Activated naive CD8-positive, alpha-beta T cell treated with anti-CD3 and anti-CD28 coated beads, Interleukin-2, amount 10 ng/mL, durations not matched to agents 7 days and 5 days (primary cell): ENCODE measurements around the gene FZR1. TPM values are rescaled to one million over a fixed set of nuclear protein-coding genes. Genes with fewer than 3 reads are reported as not detected.

Source experiments
- ATAC-seq: fragments of 150-1000 bp; cut with Tn5 transposase; one replicate; pipeline ENCODE4 v1.10.0; 2021; ENCODE audit warnings: low read depth, moderate library complexity
- POLR2A ChIA-PET: fragments of 350-600 bp; sonication (Branson Sonifier 250); formaldehyde crosslinking; loops from one replicate; lab custom pipeline; 2021; ENCODE audit warnings: antibody characterized with exemption; lab: Charles Lee
- DNase-seq: peaks from one replicate; pipeline ENCODE4 v3.0.0; 2021
- H3K27ac Mint-ChIP-seq: one replicate; pipeline ENCODE4 v1.8.0; 2022; ENCODE audit warnings: mild to moderate bottlenecking, mixed read lengths
- H3K27me3 Mint-ChIP-seq: one replicate; pipeline ENCODE4 v1.8.0; 2022; ENCODE audit warnings: mild to moderate bottlenecking, moderate library complexity, mixed read lengths
- H3K36me3 Mint-ChIP-seq: one replicate; pipeline ENCODE4 v1.8.0; 2021; ENCODE audit warnings: mild to moderate bottlenecking, mixed read lengths
- H3K4me1 Mint-ChIP-seq: one replicate; pipeline ENCODE4 v1.8.0; 2021; ENCODE audit warnings: mixed read lengths
- H3K4me3 Mint-ChIP-seq: one replicate; pipeline ENCODE4 v1.8.0; 2022; ENCODE audit warnings: mild to moderate bottlenecking, moderate library complexity, mixed read lengths
- H3K9me3 Mint-ChIP-seq: one replicate; pipeline ENCODE4 v1.8.0; 2021; ENCODE audit warnings: mixed read lengths
- total RNA-seq, 2 experiments: library from RNA; stranded (reverse); gene quantifications; one replicate each; pipeline ENCODE4 v1.2.3, GENCODE V29; 2021

Gene FZR1
- total RNA-seq, 2 experiments from 2014 or later: 82.9 to 83.6 TPM

- no peaks in the 10 kb centered on the region for H3K9me3 Mint-ChIP-seq
- no peak overlapping the region for H3K27ac Mint-ChIP-seq
- POLR2A ChIA-PET: interaction anchor here (0.6 kb wide), 1 partner anchor 1281 kb away, joined by 6 read pairs; no protein-coding TSS in a partner anchor
- H3K4me3 Mint-ChIP-seq: no peak overlapping the region
- ATAC-seq: no peak
- peaks cover 6% of the 10 kb centered on the region for H3K36me3 Mint-ChIP-seq
- H3K27me3 Mint-ChIP-seq: no peaks in the 10 kb centered on the region
- H3K4me1 Mint-ChIP-seq: peaks cover 15% of the 10 kb centered on the region
- no peak for DNase-seq
Measured at GRCh38 chr19:3548606-3549005, 42.5 kb downstream of the FZR1 start.

- H3K9me3 Mint-ChIP-seq: no peaks in the 10 kb centered on the region
- H3K36me3 Mint-ChIP-seq: peaks cover 6% of the 10 kb centered on the region
- no peaks in the 10 kb centered on the region for H3K27me3 Mint-ChIP-seq
- peaks cover 20% of the 10 kb centered on the region for H3K4me1 Mint-ChIP-seq
- no peak for ATAC-seq
- DNase-seq: no peak
- H3K4me3 Mint-ChIP-seq: no peak overlapping the region
- POLR2A ChIA-PET: no interaction called here
- no peak overlapping the region for H3K27ac Mint-ChIP-seq
Measured at GRCh38 chr19:3549816-3550215, 43.7 kb downstream of the FZR1 start.

DNA sequence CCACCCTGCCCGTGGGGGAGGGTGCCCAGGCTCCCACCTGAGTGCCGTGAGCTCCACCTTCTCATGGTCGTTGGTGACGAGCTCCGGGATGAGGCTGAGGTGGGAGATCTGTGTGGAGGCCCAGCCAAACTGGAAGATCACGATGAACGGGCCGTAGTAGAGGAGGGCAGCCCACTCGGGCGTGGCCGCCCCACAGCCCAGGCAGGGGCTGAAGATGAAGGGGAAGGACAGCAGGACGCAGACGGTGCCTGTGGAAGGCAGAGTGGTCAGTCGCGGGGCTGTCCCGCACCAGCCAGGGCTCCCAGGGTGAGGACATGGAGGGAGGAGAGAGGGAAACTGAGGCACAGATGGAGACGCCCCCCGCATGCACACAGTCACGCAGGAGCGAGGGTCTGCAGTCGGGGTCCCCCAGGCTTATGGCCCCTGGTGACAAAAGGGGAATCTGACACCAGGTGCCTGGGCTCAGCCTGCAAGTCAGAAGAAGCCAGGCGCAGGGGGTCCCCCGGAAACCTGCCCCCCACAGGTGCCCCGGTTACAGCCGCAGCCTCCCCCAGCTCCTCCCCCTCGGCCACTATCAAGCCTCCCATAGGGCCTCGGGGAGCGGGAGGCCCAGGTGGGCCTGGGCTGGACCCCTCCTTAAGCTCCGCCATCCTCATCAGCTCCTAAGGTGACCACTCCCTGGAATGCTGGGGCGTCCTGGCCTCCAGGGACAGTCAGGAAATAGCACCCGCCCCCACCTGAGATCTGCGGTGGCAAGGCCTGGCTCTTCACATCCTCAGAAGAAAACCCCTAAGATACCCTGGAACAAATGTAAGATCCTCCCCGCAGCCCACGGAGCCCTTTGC, 45.1 kb downstream of the FZR1 start:
- Mint-ChIP-seq H3K4me1 (peaks cover 26% of the 10 kb centered on the region), H3K36me3 (peaks cover 2% of the 10 kb centered on the region), H3K27ac (peak overlapping the region; percentile 30), H3K4me3 (no peak overlapping the region), H3K9me3 (no peaks in the 10 kb centered on the region), H3K27me3 (no peaks in the 10 kb centered on the region)
- DNase-seq (no peak), ATAC-seq (no peak)
- POLR2A ChIA-PET: no interaction called here

DNA sequence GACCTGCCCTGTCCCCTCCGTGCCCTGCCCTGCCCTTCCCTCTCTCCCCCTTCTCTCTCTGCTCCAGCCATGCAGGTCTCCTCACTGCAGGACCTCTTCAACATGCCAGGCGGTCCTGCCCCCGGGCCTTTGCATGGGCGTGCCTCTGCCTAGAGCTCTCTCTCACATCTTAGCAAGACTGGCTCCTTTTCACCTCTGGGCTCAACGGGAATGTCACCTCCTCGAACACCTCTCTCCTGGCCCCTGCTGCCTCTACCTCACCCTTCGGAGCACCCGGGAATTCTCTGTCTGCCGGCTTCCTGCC, 45.6 kb downstream of the FZR1 start:
- Mint-ChIP-seq H3K9me3 (no peaks in the 10 kb centered on the region), H3K27ac (peak overlapping the region; percentile 30), H3K36me3 (peaks cover 2% of the 10 kb centered on the region), H3K27me3 (no peaks in the 10 kb centered on the region), H3K4me1 (peaks cover 32% of the 10 kb centered on the region), H3K4me3 (no peak overlapping the region)
- ATAC-seq (no peak), DNase-seq (no peak)
- POLR2A ChIA-PET: no interaction called here

DNA sequence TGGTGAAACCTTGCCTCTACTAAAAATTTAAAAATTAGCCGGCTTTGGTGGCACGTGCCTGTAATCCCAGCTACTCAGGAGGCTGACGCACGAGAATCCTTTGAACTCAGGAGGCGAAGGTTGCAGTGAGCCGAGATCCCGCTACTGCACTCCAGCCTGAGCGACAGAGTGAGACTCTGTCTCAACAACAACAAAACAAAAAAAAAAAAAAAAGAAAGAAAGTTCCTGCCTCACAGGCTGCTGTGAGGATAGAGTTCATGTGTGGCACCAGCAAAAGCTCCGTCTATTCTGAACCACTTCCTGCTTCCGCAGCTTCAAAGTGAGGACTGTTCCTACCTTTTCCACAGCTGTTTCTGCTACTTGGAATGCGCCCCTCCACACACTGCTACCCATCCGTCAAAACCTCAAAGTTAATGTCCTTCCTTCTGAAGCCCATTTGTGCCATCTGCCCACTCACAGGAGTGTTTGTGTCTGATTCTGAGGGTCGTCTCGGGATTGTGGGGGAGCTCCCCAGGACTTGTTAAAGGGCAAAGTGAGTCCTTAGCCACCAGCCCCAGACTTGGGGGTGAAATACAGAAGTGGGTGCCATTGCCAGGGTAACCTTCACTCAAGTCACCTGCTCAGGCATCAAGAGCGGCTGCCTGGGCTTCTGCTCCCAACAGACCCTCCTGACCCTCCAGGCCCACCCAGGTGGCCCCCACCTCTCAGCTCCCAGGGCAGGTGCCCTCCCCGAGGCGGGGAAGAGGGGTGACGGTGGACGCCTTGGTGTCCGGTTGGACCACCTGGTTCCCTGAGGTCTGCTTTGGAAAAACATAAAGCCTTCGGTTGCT, 48.4 kb downstream of the FZR1 start:
- ATAC-seq: peak; percentile 40
- H3K4me1 Mint-ChIP-seq: peaks cover 36% of the 10 kb centered on the region
- no peaks in the 10 kb centered on the region for H3K9me3 Mint-ChIP-seq

GRCh38 chr19:3555653-3556422, 49.7 kb downstream of the FZR1 start:
- POLR2A ChIA-PET: interaction anchor here (0.6 to 1.1 kb wide), 5 partner anchors 12 to 420 kb away, joined by 3 to 6 read pairs (median 3); no protein-coding TSS in a partner anchor
- Mint-ChIP-seq H3K27ac (peak overlapping the region; percentile 88), H3K36me3 (peaks cover 1% of the 10 kb centered on the region), H3K9me3 (no peaks in the 10 kb centered on the region), H3K4me1 (peaks cover 36% of the 10 kb centered on the region), H3K4me3 (peak overlapping the region; percentile 95), H3K27me3 (no peaks in the 10 kb centered on the region)
- ATAC-seq: no peak
- DNase-seq: peak; percentile 43

More for the DNA sequence above, 48.4 kb downstream of the FZR1 start:
- Mint-ChIP-seq H3K4me3 (peak overlapping the region; percentile 80), H3K27ac (peak overlapping the region; percentile 95), H3K27me3 (no peaks in the 10 kb centered on the region), H3K36me3 (peaks cover 2% of the 10 kb centered on the region)
- peak; percentile 55 for DNase-seq
- POLR2A ChIA-PET: interaction anchor here (0.6 to 1.4 kb wide), 11 partner anchors 12 to 1302 kb away, joined by 3 to 8 read pairs (median 3); partner anchors contain the start of genes APBA3 and DAPK3

GRCh38 chr19:3556423-3556977, 50.4 kb downstream of the FZR1 start:
- Mint-ChIP-seq H3K27me3 (no peaks in the 10 kb centered on the region), H3K27ac (peak overlapping the region; percentile 88), H3K4me1 (peaks cover 35% of the 10 kb centered on the region), H3K9me3 (no peaks in the 10 kb centered on the region), H3K36me3 (no peaks in the 10 kb centered on the region), H3K4me3 (peak overlapping the region; percentile 95)
- ATAC-seq (no peak), DNase-seq (no peak)
- POLR2A ChIA-PET: interaction anchor here (0.5 to 1.4 kb wide), 7 partner anchors 10 to 421 kb away, joined by 3 to 8 read pairs (median 3); no protein-coding TSS in a partner anchor

DNA sequence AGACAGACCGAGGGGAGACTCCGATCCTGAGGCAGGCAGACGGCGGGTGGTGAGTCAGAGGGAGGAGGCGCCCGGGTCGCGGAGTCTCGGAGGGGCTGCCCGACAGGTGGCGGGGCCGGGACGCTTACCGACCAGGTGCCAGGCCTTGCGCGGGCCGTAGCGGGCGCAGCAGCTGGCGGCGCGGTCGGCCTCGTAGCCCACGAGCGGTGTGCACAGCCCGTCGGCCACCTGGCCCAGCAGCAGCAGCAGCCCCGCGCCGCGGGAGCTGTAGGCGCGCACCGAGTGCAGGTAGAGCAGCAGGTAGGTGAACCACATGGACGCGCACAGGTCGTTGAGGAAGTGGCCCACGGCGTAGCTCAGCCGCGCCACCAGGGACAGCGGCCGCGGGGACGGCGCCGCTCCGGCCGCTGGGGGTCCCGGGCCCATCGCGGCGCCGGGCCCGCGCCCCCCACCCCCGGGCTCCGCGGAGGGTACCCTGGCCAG, 50.9 kb downstream of the FZR1 start:
- POLR2A ChIA-PET: interaction anchor here (0.5 to 1.4 kb wide), 7 partner anchors 10 to 255 kb away, joined by 3 to 8 read pairs (median 3); no protein-coding TSS in a partner anchor
- H3K9me3 Mint-ChIP-seq: no peaks in the 10 kb centered on the region
- peaks cover 34% of the 10 kb centered on the region for H3K4me1 Mint-ChIP-seq
- H3K36me3 Mint-ChIP-seq: no peaks in the 10 kb centered on the region
- ATAC-seq (peak; percentile 13), DNase-seq (peak; percentile 75)
- H3K27me3 Mint-ChIP-seq: no peaks in the 10 kb centered on the region
- peak overlapping the region; percentile 95 for H3K4me3 Mint-ChIP-seq
- peak overlapping the region; percentile 88 for H3K27ac Mint-ChIP-seq

GRCh38 chr19:3557461-3558248, 51.5 kb downstream of the FZR1 start, which contains the start of gene MFSD12:
TSS of gene MFSD12 (minus strand) at chr19:3557586. CDS start at chr19:3557403, 183 bp downstream.
- ATAC-seq (peak; percentile 86), DNase-seq (peak; percentile 97)
- Mint-ChIP-seq H3K27ac (peak within 1 kb of the TSS; percentile 88), H3K4me1 (peaks cover 31% of the 10 kb centered on the region), H3K9me3 (no peaks in the 10 kb centered on the region), H3K4me3 (peak within 1 kb of the TSS; percentile 95), H3K27me3 (no peaks in the 10 kb centered on the region), H3K36me3 (no peaks in the 10 kb centered on the region)
- POLR2A ChIA-PET: interaction anchor here (0.8 to 1.4 kb wide), 6 partner anchors 10 to 70 kb away, joined by 3 to 5 read pairs (median 3); no protein-coding TSS in a partner anchor

DNA sequence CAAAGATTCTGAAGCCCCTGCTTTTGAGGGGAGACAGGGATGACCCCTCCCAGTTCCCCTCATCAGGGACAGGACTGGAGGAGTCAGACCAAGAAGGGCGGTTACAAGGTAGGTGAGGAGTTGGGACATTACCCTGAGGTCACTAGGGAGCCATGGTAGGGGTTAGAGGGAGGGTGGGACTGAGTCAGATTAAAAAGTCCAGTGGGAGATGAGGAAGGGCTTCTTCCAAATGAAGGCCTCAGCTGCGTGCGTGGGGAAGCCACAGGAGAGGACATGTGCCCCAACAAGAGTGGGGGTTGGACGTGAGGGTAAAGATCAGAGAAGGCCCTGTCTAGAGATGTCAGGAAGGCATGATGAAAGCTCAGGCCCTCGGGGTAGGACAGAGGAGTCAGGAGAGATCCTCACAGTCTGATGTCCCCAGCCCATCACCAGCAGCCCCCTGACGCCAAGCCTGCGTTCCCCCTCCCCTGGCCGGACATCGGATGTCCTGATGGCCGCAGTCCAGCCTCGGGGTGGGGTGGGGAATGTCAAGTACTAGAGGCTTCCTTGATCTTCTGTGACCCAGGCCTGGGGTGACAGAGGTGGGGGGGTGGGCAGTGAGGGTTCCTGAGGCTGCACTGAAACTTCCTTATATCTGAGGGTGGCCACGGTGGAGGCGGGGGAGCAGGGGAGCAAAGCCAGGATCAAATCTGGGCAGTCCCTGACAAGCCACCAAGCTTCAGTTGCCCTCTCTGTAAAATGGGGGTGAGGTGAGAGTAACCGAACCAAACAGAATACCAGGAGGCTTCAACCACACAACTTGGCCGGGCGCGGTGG, 57.8 kb downstream of the FZR1 start:
- no peak for ATAC-seq
- H3K27ac Mint-ChIP-seq: no peak overlapping the region
- DNase-seq: no peak
- H3K9me3 Mint-ChIP-seq: no peaks in the 10 kb centered on the region
- H3K4me3 Mint-ChIP-seq: no peak overlapping the region
- H3K4me1 Mint-ChIP-seq: no peaks in the 10 kb centered on the region
- H3K36me3 Mint-ChIP-seq: no peaks in the 10 kb centered on the region
- H3K27me3 Mint-ChIP-seq: no peaks in the 10 kb centered on the region
- POLR2A ChIA-PET: interaction anchor here (0.6 kb wide), 1 partner anchor 47 kb away, joined by 3 read pairs; no protein-coding TSS in a partner anchor

DNA sequence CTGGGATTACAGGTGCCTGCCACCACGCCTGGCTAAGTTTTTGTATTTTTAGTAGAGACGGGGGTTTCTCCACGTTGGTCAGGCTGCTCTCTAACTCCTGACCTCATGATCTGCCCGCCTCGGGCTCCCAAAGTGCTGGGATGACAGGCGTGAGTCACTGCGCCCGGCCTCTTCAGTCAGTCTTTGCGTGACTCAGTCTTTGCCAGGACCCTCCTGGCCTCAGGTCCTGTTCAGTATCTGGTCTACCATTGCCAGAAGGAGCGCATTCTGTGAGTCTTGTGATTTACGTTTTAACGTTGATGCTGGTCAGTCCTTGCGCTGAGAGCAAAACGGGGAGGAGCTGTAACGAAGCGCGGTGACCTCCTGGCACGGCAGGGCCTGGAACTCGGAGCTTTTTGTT, 59.0 kb downstream of the FZR1 start:
- Mint-ChIP-seq H3K9me3 (no peaks in the 10 kb centered on the region), H3K36me3 (no peaks in the 10 kb centered on the region), H3K27ac (no peak overlapping the region), H3K4me1 (no peaks in the 10 kb centered on the region), H3K27me3 (no peaks in the 10 kb centered on the region), H3K4me3 (no peak overlapping the region)
- POLR2A ChIA-PET: no interaction called here
- DNase-seq (no peak), ATAC-seq (no peak)
